ENCODE data around the gene GBGT1.

DNA sequence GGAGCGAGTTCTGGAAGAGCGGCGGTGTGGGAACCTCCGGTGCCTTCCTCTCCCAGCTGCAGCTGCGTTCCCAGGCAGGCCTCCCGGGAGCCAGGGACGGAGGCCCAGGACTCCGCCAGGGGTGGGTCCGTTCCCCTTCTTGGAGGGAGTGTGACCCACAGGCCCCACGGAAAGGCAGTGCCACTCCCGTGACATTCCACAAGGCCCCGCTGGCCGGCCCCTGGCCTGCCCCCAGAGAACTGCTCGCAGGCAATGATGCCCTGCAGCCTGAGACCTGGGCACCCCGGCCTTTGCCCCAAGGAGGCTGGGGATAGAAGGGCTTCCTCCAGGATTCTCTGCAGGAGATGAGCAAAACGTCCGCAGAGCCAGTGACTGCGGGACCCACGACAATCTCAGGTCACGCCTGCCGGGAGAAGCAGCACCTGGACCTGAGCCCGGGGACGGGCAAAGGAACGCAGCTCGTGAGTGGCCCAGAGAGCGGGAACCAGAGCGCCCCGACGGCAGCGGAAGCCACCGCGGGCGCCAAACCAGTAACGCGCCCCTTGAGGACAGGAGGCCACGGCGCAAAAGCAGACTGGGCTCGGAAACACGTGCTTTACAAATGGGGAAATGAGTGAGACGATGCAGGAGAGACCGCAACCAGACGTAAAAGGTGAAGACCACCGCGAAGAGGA is 36.1 kb upstream of the GBGT1 start:
- TF ChIP-seq, protein P1, sequence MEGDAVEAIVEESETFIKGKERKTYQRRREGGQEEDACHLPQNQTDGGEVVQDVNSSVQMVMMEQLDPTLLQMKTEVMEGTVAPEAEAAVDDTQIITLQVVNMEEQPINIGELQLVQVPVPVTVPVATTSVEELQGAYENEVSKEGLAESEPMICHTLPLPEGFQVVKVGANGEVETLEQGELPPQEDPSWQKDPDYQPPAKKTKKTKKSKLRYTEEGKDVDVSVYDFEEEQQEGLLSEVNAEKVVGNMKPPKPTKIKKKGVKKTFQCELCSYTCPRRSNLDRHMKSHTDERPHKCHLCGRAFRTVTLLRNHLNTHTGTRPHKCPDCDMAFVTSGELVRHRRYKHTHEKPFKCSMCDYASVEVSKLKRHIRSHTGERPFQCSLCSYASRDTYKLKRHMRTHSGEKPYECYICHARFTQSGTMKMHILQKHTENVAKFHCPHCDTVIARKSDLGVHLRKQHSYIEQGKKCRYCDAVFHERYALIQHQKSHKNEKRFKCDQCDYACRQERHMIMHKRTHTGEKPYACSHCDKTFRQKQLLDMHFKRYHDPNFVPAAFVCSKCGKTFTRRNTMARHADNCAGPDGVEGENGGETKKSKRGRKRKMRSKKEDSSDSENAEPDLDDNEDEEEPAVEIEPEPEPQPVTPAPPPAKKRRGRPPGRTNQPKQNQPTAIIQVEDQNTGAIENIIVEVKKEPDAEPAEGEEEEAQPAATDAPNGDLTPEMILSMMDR (IDR thresholded peaks at IDR 0.05; ENCODE audit: extremely low read depth in 1 of 2, insufficient read depth in 1 of 2, low read depth in 1 of 2, low read length in 2 of 2) = no peak
- TF ChIP-seq JUN (IDR thresholded peaks at IDR 0.05; ENCODE audit: borderline replicate concordance, insufficient read depth, insufficient read length, low read depth) (no peak), EZH2 (IDR thresholded peaks at IDR 0.05; ENCODE audit: borderline replicate concordance, low read depth, low read length, severe bottlenecking) (no peak)

Data from endothelial cell of umbilical vein (primary cell).